GM19238 (cell line): ENCODE data around the gene SPPL3.

Experiments used
- DNase-seq: peaks from one replicate; pipeline ENCODE4 v3.0.0; 2011; ENCODE audit warnings: low spot score; ENCODE audit not compliant: insufficient read length

SPPL3 gene

DNA sequence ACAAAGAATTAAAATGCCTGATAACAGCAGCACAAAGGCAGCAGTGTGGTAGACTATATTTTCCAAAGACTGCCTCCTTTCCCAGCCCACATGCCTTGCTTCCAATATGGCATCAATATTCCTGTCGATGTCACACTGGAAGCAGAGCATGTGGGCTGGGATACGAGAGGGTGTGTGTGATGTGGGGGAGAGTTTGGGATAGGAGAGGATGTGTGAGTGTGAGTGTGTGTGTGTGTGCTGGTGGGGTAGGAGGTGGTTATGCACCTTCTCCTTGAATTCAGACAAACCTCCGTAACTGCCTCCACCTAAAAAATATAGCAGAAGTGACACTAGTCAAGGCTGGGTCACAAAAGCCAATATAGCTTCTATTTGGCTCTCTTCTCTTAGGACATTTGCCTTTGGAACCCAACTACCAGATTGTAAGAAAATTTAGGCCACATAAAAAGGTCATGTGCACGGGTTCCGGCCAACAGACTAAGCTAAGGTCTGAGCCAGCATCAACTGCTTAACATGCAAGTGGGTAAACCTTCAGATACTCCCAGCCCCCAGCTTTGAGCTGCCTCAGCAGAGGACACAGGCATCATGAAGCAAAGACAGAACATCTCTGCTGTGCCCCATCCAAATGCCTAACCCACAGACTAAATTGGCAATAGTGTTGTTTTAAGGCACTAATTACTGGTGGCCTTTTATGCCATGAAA lies 29.5 kb downstream of the SPPL3 start:
- no peak for DNase-seq

- DNase-seq, result no peak
Observed at GRCh38 chr12:120873226-120873625, 30.9 kb downstream of the SPPL3 start.

DNA sequence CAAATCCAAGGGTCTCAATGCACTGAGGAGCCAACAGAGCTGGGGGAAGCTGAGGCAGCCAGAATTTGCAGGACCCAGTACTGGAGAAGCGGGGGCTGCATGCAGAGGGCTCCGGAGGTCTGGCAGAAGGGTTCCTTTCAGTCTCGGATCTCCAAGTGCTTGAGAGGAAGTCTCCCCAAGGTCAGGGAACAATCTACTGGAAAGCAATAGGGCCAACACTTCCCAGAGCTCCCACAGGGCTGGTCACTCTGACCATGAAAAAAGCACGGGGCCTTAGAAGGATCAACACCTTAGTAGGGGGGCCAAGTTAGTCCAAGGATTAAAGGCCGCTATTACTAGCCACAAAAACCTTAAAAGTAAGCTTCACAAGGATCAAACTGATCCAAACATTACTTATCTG lies 31.7 kb downstream of the SPPL3 start:
- no peak for DNase-seq

DNA sequence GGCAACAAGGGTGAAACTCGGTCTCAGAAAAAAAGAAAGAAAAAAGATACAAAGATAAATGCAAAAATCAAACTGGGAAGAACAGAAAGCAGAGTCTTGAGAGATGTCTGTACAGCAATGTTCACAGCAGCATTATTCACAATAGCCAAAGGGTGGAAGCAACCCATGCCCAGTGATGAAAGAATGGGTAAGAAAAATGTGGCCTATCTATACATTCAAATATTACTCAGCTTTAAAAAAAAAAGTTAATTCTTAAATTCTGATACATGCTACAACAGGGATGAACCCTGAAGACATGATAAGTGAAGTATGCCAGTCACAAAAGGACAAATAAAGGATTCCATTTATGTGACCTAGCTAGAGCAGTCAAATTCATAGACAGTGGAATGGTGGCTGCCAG lies 33.7 kb downstream of the SPPL3 start:
- no peak for DNase-seq

DNA sequence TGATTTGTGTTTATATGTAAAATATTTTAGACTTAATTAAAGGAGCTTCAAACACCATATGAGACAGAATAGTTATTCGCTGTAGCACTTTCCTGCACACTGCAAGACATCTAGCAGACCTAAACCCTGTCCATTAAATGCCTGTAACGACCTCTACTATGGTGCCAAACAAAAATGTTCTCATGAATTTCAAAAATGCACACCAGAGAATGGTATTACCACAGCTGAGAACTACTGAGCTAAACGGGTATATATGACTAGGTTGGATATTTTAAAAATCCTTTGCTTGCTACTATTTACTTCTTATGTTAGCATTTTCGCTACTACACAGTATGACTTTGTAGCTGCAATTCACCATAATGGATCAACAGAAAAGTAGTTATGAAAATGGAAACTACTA lies 34.8 kb downstream of the SPPL3 start:
- no peak for DNase-seq

- DNase-seq, result no peak
Observed at GRCh38 chr12:120866108-120866507, 38.0 kb downstream of the SPPL3 start.

GRCh38 chr12:120865098-120865497 lies 39.1 kb downstream of the SPPL3 start:
- DNase-seq, result no peak

GRCh38 chr12:120862664-120863063 lies 41.5 kb downstream of the SPPL3 start:
- no peak for DNase-seq

- DNase-seq, result no peak
Observed at GRCh38 chr12:120861074-120861795, 42.9 kb downstream of the SPPL3 start.

- no peak for DNase-seq
Observed at GRCh38 chr12:120858306-120859088, 45.7 kb downstream of the SPPL3 start.

DNA sequence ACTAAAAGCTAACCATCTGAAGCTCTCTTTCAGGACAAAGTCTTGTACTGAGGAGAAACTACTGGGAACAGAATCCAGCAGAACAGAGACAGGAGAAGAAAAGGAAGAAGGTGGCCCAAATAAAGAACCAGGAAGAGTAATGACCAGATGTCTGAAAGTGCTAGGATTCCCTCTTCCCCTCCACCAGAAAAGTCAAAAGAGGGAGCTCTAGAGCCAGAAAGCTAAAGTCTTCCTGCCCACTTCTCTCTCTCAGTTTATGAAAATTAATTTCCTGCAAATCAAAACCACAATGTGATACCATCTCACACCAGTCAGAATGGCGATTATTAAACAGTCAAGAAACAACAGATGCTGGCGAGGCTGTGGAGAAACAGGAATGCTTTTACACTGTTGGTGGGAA lies 47.2 kb downstream of the SPPL3 start:
- DNase-seq, result no peak

DNA sequence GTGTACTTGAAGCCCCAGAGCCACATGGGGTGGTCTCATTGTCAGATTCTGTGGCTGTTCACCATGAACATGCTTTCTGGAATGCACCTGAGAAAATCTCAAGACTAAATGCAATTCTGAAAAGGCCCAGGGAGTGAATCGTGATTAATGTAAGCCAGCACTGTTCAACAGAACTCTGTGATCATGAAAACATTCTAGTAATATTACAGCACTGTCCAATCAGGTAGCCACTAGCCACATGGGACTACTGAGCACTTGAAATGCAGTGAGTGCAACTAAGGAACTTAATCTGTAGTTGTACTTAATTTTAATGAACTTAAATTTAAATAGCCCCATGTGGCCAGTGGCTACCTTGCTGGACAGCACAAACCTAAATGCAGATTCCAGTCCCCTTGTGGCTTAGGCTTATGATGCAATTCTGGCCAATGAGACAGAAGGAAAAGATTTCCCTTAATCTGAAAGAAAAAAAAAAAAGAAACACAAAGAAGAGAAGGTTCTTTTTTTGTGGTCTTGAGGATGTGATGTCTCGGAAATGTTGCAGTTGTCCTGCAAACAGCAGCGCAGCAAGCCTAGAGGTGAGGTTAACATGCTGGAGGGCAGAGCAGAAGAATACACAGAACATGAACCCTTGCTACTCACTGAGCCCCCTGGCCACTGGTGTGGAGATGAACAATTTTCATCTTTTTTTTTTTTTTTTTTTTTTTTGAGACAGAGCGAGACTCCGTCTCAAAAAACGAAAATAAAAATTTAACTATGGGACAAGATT lies 48.2 kb downstream of the SPPL3 start:
- DNase-seq, result no peak

- no peak for DNase-seq
Observed at GRCh38 chr12:120854804-120855203, 49.4 kb downstream of the SPPL3 start.

GRCh38 chr12:120853188-120853587 lies 51.0 kb downstream of the SPPL3 start:
- DNase-seq, result no peak

GRCh38 chr12:120851944-120852343 lies 52.2 kb downstream of the SPPL3 start:
- no peak for DNase-seq

- DNase-seq, result no peak
Observed at GRCh38 chr12:120851444-120851843, 52.7 kb downstream of the SPPL3 start.

DNA sequence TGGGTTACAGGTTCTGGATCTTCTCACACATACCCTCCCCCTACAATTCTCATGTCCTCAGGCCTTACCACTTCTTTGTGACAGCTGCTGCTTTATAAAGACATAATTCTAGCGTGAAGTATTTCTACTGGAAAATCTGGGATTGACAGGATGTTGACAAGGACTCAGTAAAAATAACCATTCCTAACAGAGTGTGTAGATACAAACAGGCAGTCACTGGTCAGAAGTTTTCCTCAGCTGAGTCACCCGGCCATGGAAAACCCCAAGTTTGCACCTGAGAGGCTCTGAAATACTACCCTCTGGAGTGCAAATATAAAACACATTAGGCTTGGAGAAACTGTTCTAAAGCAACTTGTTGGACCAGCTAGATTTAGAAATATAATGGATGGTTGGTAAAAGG lies 54.4 kb downstream of the SPPL3 start:
- no peak for DNase-seq

GRCh38 chr12:120847814-120848213 lies 56.3 kb downstream of the SPPL3 start:
- no peak for DNase-seq

- no peak for DNase-seq
Observed at GRCh38 chr12:120847392-120847791, 56.8 kb downstream of the SPPL3 start.

DNA sequence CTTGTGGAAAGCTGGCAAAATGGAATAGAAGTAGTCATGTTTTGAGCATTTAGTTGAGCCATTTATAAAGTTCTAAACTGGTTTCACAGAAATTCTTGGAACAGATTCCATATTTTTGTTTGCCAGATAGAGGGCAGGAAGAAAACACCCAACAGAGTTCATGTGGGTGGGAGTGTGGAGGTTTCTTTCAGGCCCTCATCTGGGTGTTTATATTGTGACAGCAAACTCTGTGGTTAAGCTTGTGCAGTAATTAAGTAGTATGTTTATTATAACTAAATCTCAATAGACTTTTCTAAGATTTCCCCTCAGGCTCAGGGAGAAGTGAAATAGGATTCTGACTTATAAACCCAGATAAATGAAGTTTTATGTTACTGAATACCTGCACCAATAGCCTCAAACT lies 57.4 kb downstream of the SPPL3 start:
- DNase-seq, result no peak

GRCh38 chr12:120845696-120846095 lies 58.5 kb downstream of the SPPL3 start:
- DNase-seq, result no peak
